ENCODE data around the gene STEAP1.
"Not testable (repeated sequence)": the region's sequence is repeated elsewhere in the genome, so short reads cannot be mapped to it uniquely, and the experiment has no call there.

DNA sequence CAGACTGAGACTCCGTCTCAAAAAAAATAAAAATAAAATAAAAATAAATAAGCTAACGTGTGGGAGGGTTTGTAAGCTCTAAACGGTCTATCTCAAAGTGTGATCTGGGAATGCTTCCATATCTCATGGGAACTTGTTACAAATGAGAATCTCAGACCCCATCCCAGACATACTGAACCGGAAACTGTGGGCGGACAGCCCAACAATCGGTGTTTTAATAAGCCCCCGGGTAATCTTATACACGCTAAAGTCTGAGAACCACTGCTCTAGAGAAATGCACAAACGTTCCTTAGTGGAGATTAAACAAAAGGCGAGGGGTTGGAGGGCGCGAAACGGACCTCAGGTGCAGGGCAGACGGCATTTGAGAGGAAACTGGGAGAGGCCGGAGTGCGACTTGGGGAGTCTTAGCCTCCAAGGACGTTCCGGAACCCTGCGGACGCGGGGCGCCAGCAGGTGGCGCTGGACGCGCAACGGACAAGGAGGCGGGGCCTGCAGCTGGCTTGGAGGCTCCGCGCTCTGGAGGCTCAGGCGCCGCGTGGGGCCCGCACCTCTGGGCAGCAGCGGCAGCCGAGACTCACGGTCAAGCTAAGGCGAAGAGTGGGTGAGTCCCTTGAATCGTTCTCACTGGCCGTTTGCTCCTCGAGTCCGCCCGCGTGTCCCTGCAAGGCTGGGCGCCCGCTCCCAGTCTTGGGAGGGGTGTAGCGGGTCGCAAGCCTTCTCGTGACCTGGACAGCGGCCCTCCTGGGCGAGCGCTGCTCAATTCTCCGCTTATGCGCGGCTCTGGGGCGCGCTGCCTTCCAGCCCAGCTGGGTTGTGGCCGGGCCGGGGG, at the start of gene STEAP1:
- TF ChIP-seq, protein P1, sequence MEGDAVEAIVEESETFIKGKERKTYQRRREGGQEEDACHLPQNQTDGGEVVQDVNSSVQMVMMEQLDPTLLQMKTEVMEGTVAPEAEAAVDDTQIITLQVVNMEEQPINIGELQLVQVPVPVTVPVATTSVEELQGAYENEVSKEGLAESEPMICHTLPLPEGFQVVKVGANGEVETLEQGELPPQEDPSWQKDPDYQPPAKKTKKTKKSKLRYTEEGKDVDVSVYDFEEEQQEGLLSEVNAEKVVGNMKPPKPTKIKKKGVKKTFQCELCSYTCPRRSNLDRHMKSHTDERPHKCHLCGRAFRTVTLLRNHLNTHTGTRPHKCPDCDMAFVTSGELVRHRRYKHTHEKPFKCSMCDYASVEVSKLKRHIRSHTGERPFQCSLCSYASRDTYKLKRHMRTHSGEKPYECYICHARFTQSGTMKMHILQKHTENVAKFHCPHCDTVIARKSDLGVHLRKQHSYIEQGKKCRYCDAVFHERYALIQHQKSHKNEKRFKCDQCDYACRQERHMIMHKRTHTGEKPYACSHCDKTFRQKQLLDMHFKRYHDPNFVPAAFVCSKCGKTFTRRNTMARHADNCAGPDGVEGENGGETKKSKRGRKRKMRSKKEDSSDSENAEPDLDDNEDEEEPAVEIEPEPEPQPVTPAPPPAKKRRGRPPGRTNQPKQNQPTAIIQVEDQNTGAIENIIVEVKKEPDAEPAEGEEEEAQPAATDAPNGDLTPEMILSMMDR (conservative IDR thresholded peaks at IDR 0.05; ENCODE audit: low read depth, low read length) = peak; percentile 88
- not testable (repeated sequence) for TF ChIP-seq EZH2 (IDR thresholded peaks at IDR 0.05; ENCODE audit: borderline replicate concordance, low read depth, low read length, poor library complexity, severe bottlenecking)
